ENCODE data around the gene BAZ2A.

DNA sequence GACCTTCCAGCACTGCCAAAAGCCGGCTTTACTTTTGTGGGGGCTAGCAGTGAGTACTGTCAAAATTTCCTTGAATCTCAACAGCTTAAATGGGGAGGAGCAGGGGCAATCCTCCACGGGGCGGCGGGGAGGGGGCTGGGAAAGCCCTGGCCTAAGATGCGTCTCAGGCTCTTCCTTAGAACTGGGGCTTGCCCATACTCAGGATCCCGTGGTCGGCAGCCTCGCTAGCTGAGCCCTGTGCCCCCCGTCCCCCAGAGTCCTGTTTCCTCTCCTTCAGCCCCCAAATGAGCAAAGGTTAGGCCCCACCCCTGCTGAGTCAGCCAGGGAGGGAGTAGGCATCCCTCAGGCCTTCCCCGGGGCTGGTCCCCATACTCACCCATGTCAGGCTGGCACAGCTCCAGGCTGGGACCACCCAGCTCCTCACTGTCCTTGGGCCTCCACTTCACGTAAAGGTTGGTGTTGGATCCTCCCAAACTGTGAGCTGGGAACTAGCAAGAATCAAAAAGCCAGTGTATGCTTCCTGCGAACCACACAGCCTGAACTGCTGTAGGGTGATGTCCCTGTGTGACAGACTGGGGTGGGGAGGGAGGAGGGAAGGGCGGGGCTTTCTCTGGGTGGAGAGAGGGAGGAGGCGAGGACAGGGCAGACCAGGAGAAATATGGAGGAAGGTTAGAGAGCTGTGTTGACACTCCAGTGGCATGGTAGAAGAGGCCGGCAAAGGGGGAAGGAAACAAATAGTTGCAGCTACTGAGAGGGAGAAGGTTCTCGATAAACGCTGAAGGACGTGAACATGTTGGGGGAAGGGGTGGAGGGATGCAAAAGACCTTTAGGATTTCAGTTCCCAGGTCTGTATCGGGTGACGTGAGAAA, 5.9 kb upstream of the BAZ2A start:
- TF ChIP-seq CTCF (IDR thresholded peaks at IDR 0.05; ENCODE audit: low read depth, low read length, poor library complexity, severe bottlenecking), result no peak
- TF ChIP-seq EZH2phosphoT487 (IDR thresholded peaks at IDR 0.05; ENCODE audit: borderline replicate concordance, low read length), result no peak
